HepG2 (cell line): ENCODE data around the gene BRSK2. TPM values are rescaled to one million over a fixed set of nuclear protein-coding genes. Genes with fewer than 3 reads are reported as not detected.

Experiments
- AGO2 ChIP-seq: fragments of 200-400 bp; formaldehyde crosslinking; optimal IDR thresholded peaks from 2 replicates; pipeline ENCODE3; 2017; ENCODE audit warnings: mild to moderate bottlenecking, low read depth, low read length, moderate library complexity
- ARID2 ChIP-seq: sonication (generic); formaldehyde crosslinking; IDR thresholded peaks from 2 replicates; pipeline ENCODE4 v1.8.1; 2022; ENCODE audit warnings: mild to moderate bottlenecking, missing genetic modification reagents, borderline replicate concordance
- DNMT3B ChIP-seq: conservative IDR thresholded peaks from 2 replicates; pipeline ENCODE4 v1.6.1; 2016; ENCODE audit warnings: missing biosample characterization, control low read depth
- KDM3A ChIP-seq: IDR thresholded peaks from 2 replicates; pipeline ENCODE4 v1.6.1; 2018; ENCODE audit warnings: low read depth, missing compliant biosample characterization
- RARA ChIP-seq: IDR thresholded peaks from 2 replicates; pipeline ENCODE4 v1.6.1; 2016; ENCODE audit warnings: missing genetic modification reagents, missing compliant biosample characterization
- SIX4 ChIP-seq: sonication (generic); formaldehyde crosslinking; IDR thresholded peaks from 2 replicates; pipeline ENCODE4 v1.4.0; 2020; ENCODE audit warnings: missing genetic modification reagents
- SSRP1 ChIP-seq: IDR thresholded peaks from 2 replicates; pipeline ENCODE4 v1.6.1; 2016; ENCODE audit warnings: control low read depth
- TBL1XR1 ChIP-seq: fragments of 150-350 bp; IDR thresholded peaks from 2 replicates; pipeline ENCODE4 v1.6.1; 2014; ENCODE audit warnings: borderline replicate concordance, low read length; ENCODE audit not compliant: partially characterized antibody
- YY1 ChIP-seq: IDR thresholded peaks from 2 replicates; pipeline ENCODE4 v1.6.1; 2011; ENCODE audit warnings: low read length, low read depth, moderate library complexity, mild to moderate bottlenecking; ENCODE audit not compliant: insufficient read depth, insufficient replicate concordance
- ZNF232 ChIP-seq: sonication (generic); formaldehyde crosslinking; IDR thresholded peaks from 2 replicates; pipeline ENCODE4 v1.4.0; 2020; ENCODE audit warnings: missing genetic modification reagents, borderline replicate concordance
- ZNF652 ChIP-seq: IDR thresholded peaks from 2 replicates; pipeline ENCODE4 v1.6.1; 2016; ENCODE audit warnings: low read depth, borderline replicate concordance
- ZNF703 ChIP-seq: sonication (generic); formaldehyde crosslinking; IDR thresholded peaks from 2 replicates; pipeline ENCODE4 v1.5.1; 2020; ENCODE audit warnings: missing genetic modification reagents, mild to moderate bottlenecking, moderate library complexity, borderline replicate concordance
- ZNF780A ChIP-seq: sonication (generic); formaldehyde crosslinking; IDR thresholded peaks from 2 replicates; pipeline ENCODE4 v1.8.0; 2022; ENCODE audit warnings: mild to moderate bottlenecking, missing genetic modification reagents, moderate library complexity
- ZZZ3 ChIP-seq: sonication (generic); formaldehyde crosslinking; IDR thresholded peaks from 2 replicates; pipeline ENCODE4 v1.4.0; 2020; ENCODE audit warnings: missing genetic modification reagents, mild to moderate bottlenecking, borderline replicate concordance
- polyA plus RNA-seq, 8 experiments: library from polyadenylated mRNA; depleted of rRNA in 3 of 8; stranded (reverse) in 7 of 8; unstranded in 1 of 8; fragments of >200 nt; fragmentation: Illumina TruSeq in 4 of 8; extraction: Trizol in 4 of 8; gene quantifications; 2 replicates each; pipeline versions ENCODE4 v1.2.1 to v1.2.3, GENCODE V29; 2011 to 2016; ENCODE audit warnings: low read depth in 4 of 8, missing spikeins in 1 of 8, mixed read lengths in 1 of 8; ENCODE audit not compliant: insufficient read depth in 1 of 8
- total RNA-seq, 5 experiments: library from RNA; depleted of rRNA; stranded (reverse); fragments of >200 nt; fragmentation: Illumina TruSeq; extraction: Trizol; gene quantifications; 2 replicates each; pipeline ENCODE4 v1.2.3, GENCODE V29; 2016; ENCODE audit warnings: low read depth in 1 of 5
- TF ChIP-seq, protein P1 (sequence below): sonication (generic); formaldehyde crosslinking; IDR thresholded peaks from 2 replicates; pipeline ENCODE4 v1.4.0; 2020; ENCODE audit warnings: low read depth, mild to moderate bottlenecking, missing genetic modification reagents
- TF ChIP-seq, protein P2 (sequence below): sonication (generic); formaldehyde crosslinking; IDR thresholded peaks from 2 replicates; pipeline ENCODE4 v1.4.0; 2020; ENCODE audit warnings: missing genetic modification reagents
- TF ChIP-seq, protein P3 (sequence below): IDR thresholded peaks from 2 replicates; pipeline ENCODE4 v1.6.1; 2016; ENCODE audit warnings: low read depth
- TF ChIP-seq, protein P4 (sequence below): IDR thresholded peaks from 2 replicates; pipeline ENCODE4 v1.6.1; 2012; ENCODE audit warnings: inconsistent platforms
- TF ChIP-seq, protein P5 (sequence below): sonication (generic); formaldehyde crosslinking; IDR thresholded peaks from 2 replicates; pipeline ENCODE4 v1.4.0; 2020; ENCODE audit warnings: low read depth, mild to moderate bottlenecking, missing genetic modification reagents
- TF ChIP-seq, protein P6 (sequence below): IDR thresholded peaks from 2 replicates; pipeline ENCODE4 v1.6.1; 2016; ENCODE audit warnings: missing compliant biosample characterization, missing genetic modification reagents, borderline replicate concordance

The BRSK2 gene
- total and polyA plus RNA-seq, 2 of the 13 experiments (the other 11 are each of a cell fraction or from before 2014, with no cell fraction given): 0.74 to 1.1 TPM

DNA sequence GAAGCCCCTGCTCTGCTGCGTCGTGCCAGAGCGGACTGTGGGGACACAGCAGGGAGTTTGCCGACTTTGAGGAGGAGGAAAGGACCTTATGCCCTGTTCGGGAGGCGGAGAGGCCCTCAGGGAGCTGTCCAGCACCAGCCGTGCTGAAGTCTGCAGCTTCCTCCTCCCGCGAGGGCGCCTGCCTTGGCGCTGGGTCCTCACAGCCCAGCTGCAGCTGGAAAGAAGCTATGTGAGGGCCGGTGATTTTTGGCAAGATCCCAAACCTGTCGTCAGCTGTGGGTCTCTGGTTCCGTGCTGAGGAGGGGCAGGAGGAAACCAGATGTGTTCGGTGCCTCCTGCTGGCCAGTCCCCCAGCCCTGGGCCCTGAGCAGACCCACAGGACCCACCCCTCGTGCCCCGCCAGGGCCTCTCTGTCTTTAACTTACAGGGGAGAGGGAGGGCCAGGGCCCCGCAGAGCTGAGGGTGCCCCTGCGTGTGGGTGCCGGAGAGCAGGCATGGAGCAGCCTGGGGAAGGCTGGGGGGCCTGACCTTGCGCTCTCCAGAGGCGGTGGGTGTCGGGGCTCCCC, 12.0 kb downstream of the BRSK2 start (continued):
- TF ChIP-seq, protein P1, sequence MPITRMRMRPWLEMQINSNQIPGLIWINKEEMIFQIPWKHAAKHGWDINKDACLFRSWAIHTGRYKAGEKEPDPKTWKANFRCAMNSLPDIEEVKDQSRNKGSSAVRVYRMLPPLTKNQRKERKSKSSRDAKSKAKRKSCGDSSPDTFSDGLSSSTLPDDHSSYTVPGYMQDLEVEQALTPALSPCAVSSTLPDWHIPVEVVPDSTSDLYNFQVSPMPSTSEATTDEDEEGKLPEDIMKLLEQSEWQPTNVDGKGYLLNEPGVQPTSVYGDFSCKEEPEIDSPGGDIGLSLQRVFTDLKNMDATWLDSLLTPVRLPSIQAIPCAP: no peak
- TF ChIP-seq ARID2 (CRISPR knock-in tag): no peak
- TF ChIP-seq SSRP1 (CRISPR knock-in tag): no peak
- TF ChIP-seq RARA (CRISPR knock-in tag): peak; percentile 52
- TF ChIP-seq TBL1XR1: no peak
- TF ChIP-seq YY1: no peak
- peak; percentile 57; the same call in 1 of the 2 replicates for TF ChIP-seq SIX4 (CRISPR knock-in tag)
- TF ChIP-seq ZNF703 (CRISPR knock-in tag): no peak
- TF ChIP-seq ZNF652 (CRISPR knock-in tag): no peak
- TF ChIP-seq AGO2: no peak
- TF ChIP-seq, protein P2, sequence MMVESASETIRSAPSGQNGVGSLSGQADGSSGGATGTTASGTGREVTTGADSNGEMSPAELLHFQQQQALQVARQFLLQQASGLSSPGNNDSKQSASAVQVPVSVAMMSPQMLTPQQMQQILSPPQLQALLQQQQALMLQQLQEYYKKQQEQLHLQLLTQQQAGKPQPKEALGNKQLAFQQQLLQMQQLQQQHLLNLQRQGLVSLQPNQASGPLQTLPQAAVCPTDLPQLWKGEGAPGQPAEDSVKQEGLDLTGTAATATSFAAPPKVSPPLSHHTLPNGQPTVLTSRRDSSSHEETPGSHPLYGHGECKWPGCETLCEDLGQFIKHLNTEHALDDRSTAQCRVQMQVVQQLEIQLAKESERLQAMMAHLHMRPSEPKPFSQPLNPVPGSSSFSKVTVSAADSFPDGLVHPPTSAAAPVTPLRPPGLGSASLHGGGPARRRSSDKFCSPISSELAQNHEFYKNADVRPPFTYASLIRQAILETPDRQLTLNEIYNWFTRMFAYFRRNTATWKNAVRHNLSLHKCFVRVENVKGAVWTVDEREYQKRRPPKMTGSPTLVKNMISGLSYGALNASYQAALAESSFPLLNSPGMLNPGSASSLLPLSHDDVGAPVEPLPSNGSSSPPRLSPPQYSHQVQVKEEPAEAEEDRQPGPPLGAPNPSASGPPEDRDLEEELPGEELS (CRISPR knock-in tag): no peak
- peak; percentile 80; the same call in 1 of the 2 replicates for TF ChIP-seq ZNF232 (CRISPR knock-in tag)
- no peak for TF ChIP-seq KDM3A (CRISPR knock-in tag)
- no peak; the same call in 1 of the 2 replicates for TF ChIP-seq ZNF780A
- TF ChIP-seq, protein P3, sequence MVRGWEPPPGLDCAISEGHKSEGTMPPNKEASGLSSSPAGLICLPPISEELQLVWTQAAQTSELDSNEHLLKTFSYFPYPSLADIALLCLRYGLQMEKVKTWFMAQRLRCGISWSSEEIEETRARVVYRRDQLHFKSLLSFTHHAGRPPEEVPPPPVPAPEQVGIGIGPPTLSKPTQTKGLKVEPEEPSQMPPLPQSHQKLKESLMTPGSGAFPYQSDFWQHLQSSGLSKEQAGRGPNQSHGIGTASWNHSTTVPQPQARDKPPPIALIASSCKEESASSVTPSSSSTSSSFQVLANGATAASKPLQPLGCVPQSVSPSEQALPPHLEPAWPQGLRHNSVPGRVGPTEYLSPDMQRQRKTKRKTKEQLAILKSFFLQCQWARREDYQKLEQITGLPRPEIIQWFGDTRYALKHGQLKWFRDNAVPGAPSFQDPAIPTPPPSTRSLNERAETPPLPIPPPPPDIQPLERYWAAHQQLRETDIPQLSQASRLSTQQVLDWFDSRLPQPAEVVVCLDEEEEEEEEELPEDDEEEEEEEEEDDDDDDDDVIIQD (CRISPR knock-in tag): no peak
- TF ChIP-seq, protein P4, sequence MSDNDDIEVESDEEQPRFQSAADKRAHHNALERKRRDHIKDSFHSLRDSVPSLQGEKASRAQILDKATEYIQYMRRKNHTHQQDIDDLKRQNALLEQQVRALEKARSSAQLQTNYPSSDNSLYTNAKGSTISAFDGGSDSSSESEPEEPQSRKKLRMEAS: no peak
- TF ChIP-seq ZZZ3 (CRISPR knock-in tag): no peak
- TF ChIP-seq, protein P5, sequence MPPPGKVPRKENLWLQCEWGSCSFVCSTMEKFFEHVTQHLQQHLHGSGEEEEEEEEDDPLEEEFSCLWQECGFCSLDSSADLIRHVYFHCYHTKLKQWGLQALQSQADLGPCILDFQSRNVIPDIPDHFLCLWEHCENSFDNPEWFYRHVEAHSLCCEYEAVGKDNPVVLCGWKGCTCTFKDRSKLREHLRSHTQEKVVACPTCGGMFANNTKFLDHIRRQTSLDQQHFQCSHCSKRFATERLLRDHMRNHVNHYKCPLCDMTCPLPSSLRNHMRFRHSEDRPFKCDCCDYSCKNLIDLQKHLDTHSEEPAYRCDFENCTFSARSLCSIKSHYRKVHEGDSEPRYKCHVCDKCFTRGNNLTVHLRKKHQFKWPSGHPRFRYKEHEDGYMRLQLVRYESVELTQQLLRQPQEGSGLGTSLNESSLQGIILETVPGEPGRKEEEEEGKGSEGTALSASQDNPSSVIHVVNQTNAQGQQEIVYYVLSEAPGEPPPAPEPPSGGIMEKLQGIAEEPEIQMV: no peak
- TF ChIP-seq, protein P6, sequence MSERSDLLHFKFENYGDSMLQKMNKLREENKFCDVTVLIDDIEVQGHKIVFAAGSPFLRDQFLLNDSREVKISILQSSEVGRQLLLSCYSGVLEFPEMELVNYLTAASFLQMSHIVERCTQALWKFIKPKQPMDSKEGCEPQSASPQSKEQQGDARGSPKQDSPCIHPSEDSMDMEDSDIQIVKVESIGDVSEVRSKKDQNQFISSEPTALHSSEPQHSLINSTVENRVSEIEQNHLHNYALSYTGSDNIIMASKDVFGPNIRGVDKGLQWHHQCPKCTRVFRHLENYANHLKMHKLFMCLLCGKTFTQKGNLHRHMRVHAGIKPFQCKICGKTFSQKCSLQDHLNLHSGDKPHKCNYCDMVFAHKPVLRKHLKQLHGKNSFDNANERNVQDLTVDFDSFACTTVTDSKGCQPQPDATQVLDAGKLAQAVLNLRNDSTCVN (CRISPR knock-in tag): peak; percentile 77; the same call in 1 of the 2 replicates
- TF ChIP-seq DNMT3B (CRISPR knock-in tag): 0 out of 2 replicates have a peak, but pooled peaks have one; percentile 41
